Stimulated activated naive CD8-positive, alpha-beta T cell treated with anti-CD3 and anti-CD28 coated beads, Interleukin-15, amount 100 ng/mL, for 72 hours (primary cell): Measurements from ENCODE around the gene COL4A4.

Source experiments
- ATAC-seq: fragments of 150-1000 bp; cut with Tn5 transposase; 2 replicates; pipeline ENCODE4 v1.10.0; 2021; ENCODE audit warnings: mild to moderate bottlenecking, moderate library complexity
- DNase-seq, 2 donors: peaks; one replicate each; pipeline ENCODE4 v3.0.0; 2021 to 2022
- H3K27ac Mint-ChIP-seq, 2 donors: one replicate each; pipeline ENCODE4 v1.8.0; 2022; ENCODE audit warnings: mild to moderate bottlenecking in 2 of 2, mixed read lengths in 2 of 2, moderate library complexity in 2 of 2
- H3K27me3 Mint-ChIP-seq: one replicate; pipeline ENCODE4 v1.8.0; 2022; ENCODE audit warnings: mixed read lengths
- H3K4me1 Mint-ChIP-seq: one replicate; pipeline ENCODE4 v1.8.0; 2022; ENCODE audit warnings: mild to moderate bottlenecking, mixed read lengths
- H3K4me3 Mint-ChIP-seq, 2 donors: one replicate each; pipeline ENCODE4 v1.8.0; 2022; ENCODE audit warnings: mild to moderate bottlenecking in 2 of 2, mixed read lengths in 2 of 2, moderate library complexity in 1 of 2
- H3K9me3 Mint-ChIP-seq, 2 donors: one replicate each; pipeline ENCODE4 v1.8.0; 2022; ENCODE audit warnings: mixed read lengths in 2 of 2

Gene COL4A4

DNA sequence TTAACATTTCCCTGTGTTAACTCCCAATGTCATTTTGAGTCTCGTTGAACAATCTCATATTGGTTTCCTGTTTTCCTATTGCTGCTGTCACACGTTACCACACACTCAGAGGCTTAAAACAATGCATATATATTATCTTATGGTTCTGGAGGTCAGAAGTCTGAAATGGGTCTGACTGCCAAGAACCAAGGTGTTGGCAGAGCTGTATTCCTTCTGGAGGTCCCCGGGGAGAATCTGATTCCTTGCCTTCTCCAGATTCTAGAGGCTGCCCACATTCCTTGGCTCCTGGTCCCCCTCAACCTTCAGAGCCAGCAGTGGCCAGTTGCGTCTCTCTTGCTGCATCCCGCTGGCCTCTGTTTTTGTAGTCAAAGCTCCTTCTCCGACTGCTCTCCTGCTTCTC lies 17.5 kb downstream of the COL4A4 start:
- Mint-ChIP-seq H3K4me3 (no peak overlapping the region), H3K27ac (no peak overlapping the region), H3K4me1 (no peaks in the 10 kb centered on the region), H3K9me3 (peaks cover 4 to 7% of the 10 kb centered on the region in 2 donors), H3K27me3 (peaks cover 15% of the 10 kb centered on the region)
- ATAC-seq: no peak
- DNase-seq: no peak

DNA sequence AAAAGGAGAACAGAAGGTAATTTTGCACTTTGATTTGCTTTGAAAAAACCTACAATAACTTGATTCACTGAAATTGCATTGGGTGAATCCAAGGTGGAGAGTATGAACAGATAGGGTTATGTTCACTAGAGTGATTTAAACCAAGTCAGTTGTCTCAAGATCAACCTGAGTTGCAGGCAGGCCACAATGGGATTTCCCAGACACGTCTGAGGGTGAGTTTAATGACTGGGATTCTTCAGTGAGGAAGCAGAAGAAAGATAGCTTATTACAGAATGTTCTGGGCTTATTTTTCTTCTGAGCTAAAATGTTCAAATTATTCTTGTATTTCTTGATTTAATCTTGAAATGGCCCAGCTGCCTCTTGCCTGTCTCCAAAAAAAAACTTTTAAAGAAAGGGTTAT lies 20.1 kb downstream of the COL4A4 start:
- no peak overlapping the region for H3K4me3 Mint-ChIP-seq
- H3K9me3 Mint-ChIP-seq: no peaks in the 10 kb centered on the region
- H3K27me3 Mint-ChIP-seq: peaks cover 15% of the 10 kb centered on the region
- H3K4me1 Mint-ChIP-seq: no peaks in the 10 kb centered on the region
- DNase-seq: no peak
- H3K27ac Mint-ChIP-seq: no peak overlapping the region
- ATAC-seq: no peak

DNA sequence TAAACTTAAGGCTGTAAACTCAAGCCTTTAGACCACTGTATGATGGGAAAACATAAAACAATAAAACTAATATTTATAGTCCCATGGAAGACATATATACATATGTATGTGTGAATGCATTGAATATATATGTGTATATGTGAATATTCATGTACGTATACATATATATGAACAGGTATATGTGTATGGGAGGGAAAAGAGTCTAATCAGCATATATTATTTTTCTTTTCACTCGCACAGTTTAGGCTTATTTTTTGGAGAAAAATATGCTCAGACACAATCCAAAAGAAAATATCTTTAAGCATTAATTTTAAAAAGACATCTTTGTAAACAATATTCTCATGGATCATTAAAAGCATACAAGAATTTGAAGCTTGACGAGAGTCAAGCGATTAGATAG lies 22.7 kb downstream of the COL4A4 start:
- Mint-ChIP-seq H3K9me3 (no peaks in the 10 kb centered on the region), H3K27ac (no peak overlapping the region)
- no peak for ATAC-seq

DNA sequence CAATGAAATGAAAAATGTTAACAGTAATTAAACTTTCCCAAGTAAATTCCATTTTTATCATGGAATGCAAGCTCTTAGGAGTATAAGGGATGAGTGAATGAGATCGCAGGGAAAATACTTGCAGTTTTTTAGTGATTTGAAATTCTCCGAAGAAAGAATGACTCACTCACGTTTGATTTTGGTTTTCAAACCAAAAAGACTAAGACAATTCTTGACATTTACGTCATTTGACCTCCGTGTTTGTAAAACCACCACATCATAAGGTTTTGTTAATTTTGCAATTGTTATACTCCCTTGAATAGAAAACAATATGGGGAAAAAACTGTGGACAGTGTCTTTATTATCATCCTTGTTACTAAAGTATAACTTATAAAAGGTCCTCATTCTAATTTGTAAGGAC lies 29.4 kb downstream of the COL4A4 start:
- H3K27ac Mint-ChIP-seq: no peak overlapping the region
- H3K9me3 Mint-ChIP-seq: no peaks in the 10 kb centered on the region
- no peak for DNase-seq
- ATAC-seq: no peak
- no peaks in the 10 kb centered on the region for H3K4me1 Mint-ChIP-seq
- H3K4me3 Mint-ChIP-seq: no peak overlapping the region
- peaks cover 17% of the 10 kb centered on the region for H3K27me3 Mint-ChIP-seq

More for the DNA sequence above, 22.7 kb downstream of the COL4A4 start:
- no peak for DNase-seq
- Mint-ChIP-seq H3K4me1 (no peaks in the 10 kb centered on the region), H3K4me3 (no peak overlapping the region), H3K27me3 (peaks cover 18% of the 10 kb centered on the region)

DNA sequence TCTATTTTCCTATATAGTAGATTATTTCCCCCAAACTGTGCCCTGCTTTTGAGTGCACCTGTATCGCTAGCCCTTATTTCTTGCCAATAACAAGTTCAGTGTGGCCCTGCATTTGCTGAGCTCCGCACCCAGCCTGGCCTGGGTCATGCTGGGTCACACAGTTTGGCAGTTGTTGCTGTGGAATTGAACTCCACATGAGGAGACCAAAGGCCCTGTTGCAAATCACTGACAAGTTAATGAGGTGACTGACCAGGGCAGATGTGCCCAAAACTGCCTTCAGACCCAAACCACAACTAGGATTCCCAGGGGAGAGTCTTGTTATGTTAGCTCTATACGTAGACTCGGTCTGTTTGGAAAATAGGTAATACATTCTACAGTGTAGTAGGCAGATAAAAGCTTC lies 31.0 kb downstream of the COL4A4 start:
- ATAC-seq: no peak
- Mint-ChIP-seq H3K27me3 (peaks cover 29% of the 10 kb centered on the region), H3K4me1 (no peaks in the 10 kb centered on the region), H3K9me3 (no peaks in the 10 kb centered on the region), H3K4me3 (no peak overlapping the region), H3K27ac (no peak overlapping the region)
- DNase-seq: no peak

DNA sequence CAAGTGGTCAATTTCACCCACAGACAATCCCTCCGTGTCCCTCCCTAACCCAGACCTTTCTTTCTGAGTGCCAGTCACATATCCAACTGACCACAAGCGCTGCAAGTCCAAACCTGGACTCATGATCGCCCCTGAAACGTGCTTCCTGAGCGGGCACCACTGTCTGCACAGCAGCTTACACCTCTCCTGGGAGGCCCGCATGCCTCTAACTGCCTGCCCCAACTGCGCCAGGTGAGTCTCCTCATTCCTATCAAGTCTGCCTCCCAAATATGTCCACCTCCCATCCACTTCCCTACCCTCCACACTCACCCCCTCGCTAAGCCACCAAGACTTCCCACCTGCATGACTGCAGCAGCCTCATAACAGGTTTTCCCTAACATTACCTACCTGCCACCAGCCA lies 33.4 kb downstream of the COL4A4 start:
- peak overlapping the region in 1 of 2 donors; percentile 69 for H3K27ac Mint-ChIP-seq
- no peak overlapping the region for H3K4me3 Mint-ChIP-seq
- no peak for DNase-seq
- peaks cover 25% of the 10 kb centered on the region for H3K27me3 Mint-ChIP-seq
- ATAC-seq: peak; percentile 8
- no peaks in the 10 kb centered on the region for H3K4me1 Mint-ChIP-seq
- no peaks in the 10 kb centered on the region for H3K9me3 Mint-ChIP-seq

DNA sequence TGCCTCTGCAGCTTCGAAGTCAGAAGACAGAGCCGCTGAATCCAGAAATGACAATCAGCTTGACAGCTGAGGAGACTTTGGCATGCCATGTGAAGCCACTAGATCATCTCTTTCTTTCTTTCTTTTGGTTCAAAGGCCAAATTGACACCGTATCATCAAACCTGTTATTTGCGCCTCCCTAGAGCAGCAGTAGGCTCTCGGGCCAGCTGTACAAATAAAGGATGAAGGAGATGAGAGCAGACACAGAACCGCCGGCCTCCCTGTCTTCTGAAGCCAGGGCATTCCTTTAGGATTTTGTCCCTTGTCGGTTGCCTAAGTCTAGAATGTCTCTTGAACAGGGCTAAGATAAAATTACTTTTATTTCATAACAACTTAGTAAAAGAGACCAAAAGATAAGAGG lies 36.8 kb downstream of the COL4A4 start:
- Mint-ChIP-seq H3K27me3 (peaks cover 37% of the 10 kb centered on the region), H3K27ac (no peak overlapping the region), H3K4me1 (no peaks in the 10 kb centered on the region), H3K9me3 (no peaks in the 10 kb centered on the region), H3K4me3 (no peak overlapping the region)
- DNase-seq (no peak), ATAC-seq (no peak)

DNA sequence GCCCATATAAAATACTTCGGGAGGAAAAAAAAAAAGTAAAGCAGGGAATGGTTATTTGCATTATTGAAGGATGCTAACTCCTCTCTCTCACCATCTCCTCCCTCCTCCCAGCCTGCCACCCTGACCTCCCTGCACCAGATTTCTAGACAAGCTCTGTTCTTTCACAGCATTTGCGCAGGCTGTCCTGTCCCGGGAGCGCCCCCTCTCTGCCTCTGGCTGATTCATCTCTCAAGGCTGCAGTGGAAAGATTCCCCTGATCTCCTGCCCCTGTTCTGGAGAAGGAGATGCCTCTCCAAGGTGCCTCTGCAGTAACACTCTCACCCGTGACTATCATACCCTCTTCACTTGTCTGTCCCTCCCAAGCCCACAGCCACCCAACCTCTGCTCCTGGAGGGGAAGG lies 38.5 kb downstream of the COL4A4 start:
- Mint-ChIP-seq H3K27me3 (peaks cover 27% of the 10 kb centered on the region), H3K4me3 (no peak overlapping the region), H3K4me1 (no peaks in the 10 kb centered on the region), H3K27ac (no peak overlapping the region), H3K9me3 (no peaks in the 10 kb centered on the region)
- no peak for DNase-seq
- ATAC-seq: no peak

DNA sequence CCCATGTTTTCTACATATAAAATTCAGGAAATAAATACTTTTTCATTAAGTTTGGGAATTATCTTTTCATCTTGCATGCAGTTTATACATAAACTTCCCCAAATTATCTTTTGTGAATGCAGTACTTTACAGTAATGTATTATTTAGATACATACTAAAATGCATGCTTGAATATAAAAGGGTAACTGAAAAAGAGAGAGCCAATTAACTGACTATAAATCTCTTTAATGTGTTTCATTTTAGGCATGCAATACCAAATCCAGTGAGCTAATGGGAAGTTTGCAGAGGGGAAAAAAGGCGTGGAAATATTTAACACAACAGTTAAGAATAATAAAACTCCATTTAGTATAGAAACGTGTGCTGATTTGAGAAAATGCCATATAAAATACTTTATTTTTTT lies 39.2 kb downstream of the COL4A4 start:
- no peak for ATAC-seq
- Mint-ChIP-seq H3K4me3 (no peak overlapping the region), H3K9me3 (no peaks in the 10 kb centered on the region), H3K27ac (no peak overlapping the region), H3K27me3 (peaks cover 27% of the 10 kb centered on the region), H3K4me1 (no peaks in the 10 kb centered on the region)
- DNase-seq: no peak

DNA sequence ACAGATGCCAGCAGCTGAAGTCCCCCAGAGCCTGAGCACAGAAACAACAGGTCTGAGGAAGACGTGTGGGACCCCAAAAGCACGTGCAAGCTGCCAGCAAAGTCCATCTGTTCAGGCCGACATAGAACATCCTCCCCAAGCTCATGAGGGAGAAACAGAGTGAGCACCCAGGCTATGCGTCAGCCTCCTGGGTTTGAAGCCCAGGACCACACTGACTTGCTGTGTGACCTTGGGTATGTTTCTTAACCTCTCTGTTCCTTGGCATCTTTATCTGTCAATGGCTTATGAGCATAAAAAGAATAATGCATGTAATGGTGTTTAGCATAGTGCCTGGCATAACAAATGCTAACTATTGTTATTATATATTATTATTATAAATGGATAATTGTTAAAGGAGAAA lies 40.3 kb downstream of the COL4A4 start:
- no peak for ATAC-seq
- no peaks in the 10 kb centered on the region for H3K4me1 Mint-ChIP-seq
- H3K9me3 Mint-ChIP-seq: no peaks in the 10 kb centered on the region
- no peak for DNase-seq
- H3K27me3 Mint-ChIP-seq: peaks cover 22% of the 10 kb centered on the region
- H3K4me3 Mint-ChIP-seq: no peak overlapping the region
- no peak overlapping the region for H3K27ac Mint-ChIP-seq

DNA sequence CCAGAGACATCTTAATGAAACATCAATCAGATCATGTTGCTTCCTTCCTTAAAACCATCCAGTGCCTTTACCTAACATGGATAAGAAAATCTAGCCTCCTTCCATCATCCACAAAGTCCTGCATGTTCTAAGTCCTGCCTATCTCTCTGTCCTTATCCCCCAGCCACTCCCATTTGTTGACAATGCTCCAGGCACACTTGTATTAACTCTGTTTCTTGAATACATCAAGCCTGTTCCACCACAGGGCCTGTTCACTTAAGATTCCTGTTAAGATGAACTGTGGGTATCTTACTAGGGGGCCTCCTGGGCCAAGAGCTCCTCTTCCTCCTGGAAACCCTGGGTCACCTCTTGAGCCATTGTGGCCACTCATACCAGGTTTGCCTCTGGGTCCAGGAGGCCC lies 45.7 kb downstream of the COL4A4 start:
- no peak for DNase-seq
- ATAC-seq: no peak
- Mint-ChIP-seq H3K27me3 (peaks cover 25% of the 10 kb centered on the region), H3K4me1 (no peaks in the 10 kb centered on the region), H3K4me3 (no peak overlapping the region), H3K9me3 (no peaks in the 10 kb centered on the region), H3K27ac (peak overlapping the region in 1 of 2 donors; percentile 60)

DNA sequence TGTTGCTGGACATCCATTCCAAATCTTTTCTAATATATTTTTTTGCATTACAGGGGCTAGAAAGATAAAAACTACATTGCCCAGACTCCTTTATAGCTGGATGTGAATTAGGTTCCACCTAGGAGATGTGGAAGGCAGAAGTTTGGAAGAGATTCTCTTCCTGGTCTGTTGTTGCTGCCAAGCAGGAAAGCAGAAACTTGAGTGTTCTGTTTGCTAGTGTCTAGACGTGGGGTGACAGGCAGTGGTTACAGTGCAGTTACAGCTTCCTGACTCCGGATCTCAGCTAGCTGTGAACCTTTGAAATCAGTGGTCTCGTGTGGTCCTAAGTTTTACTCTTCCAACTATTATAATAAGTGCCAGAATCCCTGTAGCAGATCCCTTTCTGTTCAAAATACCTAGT lies 46.2 kb downstream of the COL4A4 start:
- no peak for ATAC-seq
- DNase-seq: no peak
- H3K4me3 Mint-ChIP-seq: no peak overlapping the region
- H3K9me3 Mint-ChIP-seq: no peaks in the 10 kb centered on the region
- H3K27ac Mint-ChIP-seq: no peak overlapping the region
- no peaks in the 10 kb centered on the region for H3K4me1 Mint-ChIP-seq
- H3K27me3 Mint-ChIP-seq: peaks cover 20% of the 10 kb centered on the region

DNA sequence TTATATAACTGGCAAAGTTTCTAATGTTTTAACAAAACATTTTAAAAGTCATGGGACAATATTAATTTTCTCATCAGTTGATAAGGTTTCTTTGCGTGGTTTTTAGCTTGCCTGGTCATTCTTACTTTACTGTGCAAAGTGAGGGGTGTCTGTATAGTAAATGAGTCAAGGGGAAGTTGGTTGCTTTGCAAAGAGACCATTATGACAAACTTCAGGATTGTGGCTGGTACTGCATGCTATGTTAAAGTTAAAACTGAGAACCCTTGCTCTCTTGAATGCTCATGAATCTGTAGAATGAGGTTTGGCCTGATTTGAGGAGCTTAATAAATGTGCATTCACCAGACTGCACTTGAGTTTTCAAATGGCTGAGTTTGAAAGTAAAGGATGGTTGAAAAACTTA lies 47.0 kb downstream of the COL4A4 start:
- Mint-ChIP-seq H3K4me3 (no peak overlapping the region), H3K27ac (no peak overlapping the region), H3K4me1 (no peaks in the 10 kb centered on the region), H3K9me3 (no peaks in the 10 kb centered on the region), H3K27me3 (peaks cover 20% of the 10 kb centered on the region)
- no peak for DNase-seq
- peak; percentile 65 for ATAC-seq

DNA sequence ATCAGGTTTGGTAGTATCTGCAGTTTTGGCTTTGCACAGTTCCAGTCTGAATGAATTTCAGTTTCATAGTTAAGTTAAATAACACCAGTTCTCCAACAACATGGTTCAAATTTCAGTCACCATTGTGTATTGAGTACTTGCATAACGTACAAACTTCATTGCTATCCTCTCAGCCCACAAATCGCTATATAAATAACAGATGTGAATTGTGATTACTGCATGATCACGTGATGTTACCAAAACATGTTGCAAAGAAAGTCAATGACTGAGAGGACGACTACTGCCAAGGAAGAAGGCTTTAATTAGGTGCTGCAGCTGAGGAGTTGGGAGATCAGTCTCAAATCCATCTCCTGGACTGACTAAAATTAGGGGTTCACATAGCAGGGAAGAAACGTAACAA lies 48.2 kb downstream of the COL4A4 start:
- Mint-ChIP-seq H3K4me1 (no peaks in the 10 kb centered on the region), H3K4me3 (no peak overlapping the region), H3K27me3 (peaks cover 20% of the 10 kb centered on the region), H3K27ac (no peak overlapping the region), H3K9me3 (no peaks in the 10 kb centered on the region)
- DNase-seq (no peak), ATAC-seq (no peak)

DNA sequence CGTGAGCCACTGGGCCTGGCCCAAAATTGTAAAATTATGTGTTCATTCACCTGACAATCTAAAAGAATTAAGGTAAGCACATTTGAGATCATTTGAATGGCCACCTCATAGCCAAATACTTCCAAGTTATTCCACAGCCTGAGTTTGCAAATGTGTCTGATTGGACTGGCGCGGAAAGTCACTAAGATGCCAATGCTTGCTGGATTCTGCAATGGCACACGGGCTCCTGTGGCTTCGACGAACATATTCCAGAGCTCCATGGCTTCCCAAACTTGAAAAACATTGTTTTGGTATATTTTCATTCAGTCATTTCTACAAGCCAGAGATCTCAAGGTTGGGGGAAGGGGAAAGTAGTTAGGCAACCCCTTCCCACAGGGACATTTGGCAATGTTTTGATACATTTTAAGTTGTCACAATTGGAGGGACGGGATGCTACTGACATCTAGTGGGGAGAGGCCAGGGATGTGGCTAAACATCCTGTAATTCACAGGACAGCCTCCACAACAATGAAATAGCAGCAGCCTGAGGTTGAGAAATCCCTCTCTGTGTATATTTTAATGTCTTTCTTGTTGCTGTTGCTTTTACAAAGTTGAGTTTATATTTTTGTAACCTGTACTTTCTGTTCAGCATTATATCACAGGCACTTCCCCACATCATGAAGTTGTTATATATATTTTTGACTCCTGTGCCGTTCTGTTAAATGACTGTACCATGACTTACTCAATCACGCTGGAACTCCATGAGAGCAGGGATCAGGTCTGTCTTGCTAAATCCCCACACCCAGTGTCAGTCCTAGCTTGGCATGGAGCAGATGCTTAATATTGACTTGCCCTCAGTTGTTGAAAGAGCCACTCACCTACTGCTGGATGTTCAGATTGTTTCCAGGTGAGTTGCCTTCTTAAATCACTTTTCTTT lies 56.9 kb downstream of the COL4A4 start:
- DNase-seq: peak; percentile 14 to 34
- peak; percentile 80 for ATAC-seq
- Mint-ChIP-seq H3K4me3 (no peak overlapping the region), H3K4me1 (no peaks in the 10 kb centered on the region), H3K27me3 (no peaks in the 10 kb centered on the region), H3K9me3 (no peaks in the 10 kb centered on the region), H3K27ac (no peak overlapping the region)

DNA sequence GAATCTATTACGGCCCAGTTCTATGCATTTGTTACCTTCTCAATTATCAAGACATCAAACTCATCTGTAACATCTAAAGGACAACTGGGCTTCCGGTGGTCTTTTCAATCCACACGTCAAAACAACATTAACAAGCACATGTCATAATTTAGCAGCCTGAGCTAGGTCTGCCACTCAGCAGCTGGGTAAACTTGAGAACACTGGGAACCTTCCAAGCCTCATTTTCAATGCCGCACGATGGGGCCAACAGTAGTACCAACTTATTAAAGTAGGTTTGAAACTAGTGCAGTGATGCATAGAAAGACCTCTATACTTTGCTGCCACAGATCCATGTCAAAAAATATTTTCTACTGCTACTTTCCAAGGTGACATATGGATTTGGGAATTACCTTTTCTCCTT lies 60.4 kb downstream of the COL4A4 start:
- Mint-ChIP-seq H3K27me3 (no peaks in the 10 kb centered on the region), H3K4me3 (no peak overlapping the region), H3K4me1 (no peaks in the 10 kb centered on the region), H3K9me3 (no peaks in the 10 kb centered on the region), H3K27ac (no peak overlapping the region)
- ATAC-seq (no peak), DNase-seq (no peak)

DNA sequence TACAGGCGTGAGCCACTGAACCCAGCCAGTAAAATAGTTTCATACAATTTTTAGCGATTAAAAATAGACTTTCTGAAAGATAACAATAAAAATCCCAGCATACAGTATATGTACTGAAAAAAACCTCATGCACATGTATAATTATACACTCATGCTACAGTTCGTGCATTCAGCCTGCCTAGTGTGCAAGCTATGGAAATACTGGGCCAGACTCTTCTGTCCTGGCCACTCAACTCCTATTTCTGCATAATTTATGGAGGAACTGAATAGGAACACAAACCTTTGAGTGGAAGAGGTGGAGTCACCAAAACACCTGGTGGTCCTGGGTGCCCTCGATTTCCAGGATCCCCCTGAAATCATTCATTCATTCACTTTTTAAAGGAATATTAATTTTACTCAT lies 64.7 kb downstream of the COL4A4 start:
- no peak for ATAC-seq
- Mint-ChIP-seq H3K4me1 (no peaks in the 10 kb centered on the region), H3K27me3 (no peaks in the 10 kb centered on the region), H3K27ac (no peak overlapping the region), H3K4me3 (no peak overlapping the region), H3K9me3 (no peaks in the 10 kb centered on the region)
- DNase-seq: no peak
